ENCODE results near the gene IFT122.
"Not testable (repeated sequence)": the region's sequence is repeated elsewhere in the genome, so short reads cannot be mapped to it uniquely, and the experiment has no call there.

Gene IFT122

DNA sequence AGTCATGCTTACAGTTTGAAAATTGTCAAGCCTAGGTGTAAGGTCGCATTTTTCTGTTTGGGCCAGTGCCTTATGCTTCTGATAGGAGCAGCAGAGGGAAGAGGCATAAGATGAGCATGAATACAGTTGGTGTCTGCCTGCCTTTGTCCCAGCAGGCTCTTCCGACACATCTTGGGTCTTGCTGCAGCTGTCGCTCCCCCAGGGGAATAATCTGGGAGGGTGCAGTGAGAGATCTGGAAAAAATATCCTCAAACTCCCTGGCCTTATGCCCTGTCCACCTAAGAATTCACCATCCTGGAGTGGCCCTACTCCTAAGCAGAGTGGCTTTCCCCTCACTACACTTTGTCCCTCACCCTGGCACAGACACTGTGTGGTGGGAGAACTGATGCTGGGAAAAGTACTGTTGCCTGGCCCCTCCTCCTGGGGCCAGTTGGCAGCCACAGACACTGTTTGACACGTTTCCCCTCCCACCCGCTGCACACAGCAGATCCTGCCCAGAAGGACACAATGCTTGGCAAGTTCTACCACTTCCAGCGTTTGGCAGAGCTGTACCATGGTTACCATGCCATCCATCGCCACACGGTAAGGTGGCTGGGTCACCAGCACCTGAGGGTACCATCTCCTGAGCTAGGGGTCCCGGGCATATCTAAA lies 67.3 kb downstream of the IFT122 start:
- Histone ChIP-seq H3K27me3 (replicated peaks) (no peaks in the 10 kb centered on the region), H3K36me3 (replicated peaks) (no peaks in the 10 kb centered on the region)

DNA sequence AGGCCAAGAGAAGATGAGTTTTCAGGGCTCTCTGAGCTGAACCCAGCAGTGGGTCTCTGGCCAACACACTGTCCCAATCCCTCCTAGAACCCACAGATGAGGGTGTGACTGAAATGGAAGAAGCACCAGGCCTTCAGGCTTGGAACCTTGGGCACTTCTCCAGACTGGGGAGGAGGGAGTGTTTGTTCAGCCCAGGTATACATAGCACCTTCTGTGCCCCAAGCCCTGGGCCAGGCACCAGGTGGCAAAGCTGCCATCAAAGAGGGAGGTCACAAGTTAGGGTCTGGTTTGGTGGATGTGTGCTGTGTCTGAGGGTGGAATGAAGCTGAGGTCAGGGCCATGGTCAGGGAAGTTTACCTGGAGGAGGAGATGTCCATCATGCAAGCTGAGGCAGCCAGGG lies 72.6 kb downstream of the IFT122 start:
- no peaks in the 10 kb centered on the region for H3K36me3 ChIP-seq (replicated peaks)
- TF ChIP-seq, protein P1, sequence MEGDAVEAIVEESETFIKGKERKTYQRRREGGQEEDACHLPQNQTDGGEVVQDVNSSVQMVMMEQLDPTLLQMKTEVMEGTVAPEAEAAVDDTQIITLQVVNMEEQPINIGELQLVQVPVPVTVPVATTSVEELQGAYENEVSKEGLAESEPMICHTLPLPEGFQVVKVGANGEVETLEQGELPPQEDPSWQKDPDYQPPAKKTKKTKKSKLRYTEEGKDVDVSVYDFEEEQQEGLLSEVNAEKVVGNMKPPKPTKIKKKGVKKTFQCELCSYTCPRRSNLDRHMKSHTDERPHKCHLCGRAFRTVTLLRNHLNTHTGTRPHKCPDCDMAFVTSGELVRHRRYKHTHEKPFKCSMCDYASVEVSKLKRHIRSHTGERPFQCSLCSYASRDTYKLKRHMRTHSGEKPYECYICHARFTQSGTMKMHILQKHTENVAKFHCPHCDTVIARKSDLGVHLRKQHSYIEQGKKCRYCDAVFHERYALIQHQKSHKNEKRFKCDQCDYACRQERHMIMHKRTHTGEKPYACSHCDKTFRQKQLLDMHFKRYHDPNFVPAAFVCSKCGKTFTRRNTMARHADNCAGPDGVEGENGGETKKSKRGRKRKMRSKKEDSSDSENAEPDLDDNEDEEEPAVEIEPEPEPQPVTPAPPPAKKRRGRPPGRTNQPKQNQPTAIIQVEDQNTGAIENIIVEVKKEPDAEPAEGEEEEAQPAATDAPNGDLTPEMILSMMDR (IDR thresholded peaks at IDR 0.05; ENCODE audit: low read depth, low read length, missing control alignments): no peak
- in situ Hi-C loops (cut with HindIII; ENCODE audit: low pct_ligation_motif_present, low sequenced_read_pairs): no loop called here
- no peak overlapping the region for H3K4me3 ChIP-seq (ENCODE audit: low read depth, low read length)
- no peaks in the 10 kb centered on the region for H3K27me3 ChIP-seq (replicated peaks)
- no peak overlapping the region for H3K27ac ChIP-seq
- no peak for DNase-seq

More for the DNA sequence above, 67.3 kb downstream of the IFT122 start:
- H3K27ac ChIP-seq: no peak overlapping the region
- no peak for DNase-seq
- TF ChIP-seq, protein P1 (IDR thresholded peaks at IDR 0.05; ENCODE audit: low read depth, low read length, missing control alignments): no peak
- H3K4me3 ChIP-seq (ENCODE audit: low read depth, low read length): no peak overlapping the region
- in situ Hi-C loops (cut with HindIII; ENCODE audit: low pct_ligation_motif_present, low sequenced_read_pairs): no loop called here

DNA sequence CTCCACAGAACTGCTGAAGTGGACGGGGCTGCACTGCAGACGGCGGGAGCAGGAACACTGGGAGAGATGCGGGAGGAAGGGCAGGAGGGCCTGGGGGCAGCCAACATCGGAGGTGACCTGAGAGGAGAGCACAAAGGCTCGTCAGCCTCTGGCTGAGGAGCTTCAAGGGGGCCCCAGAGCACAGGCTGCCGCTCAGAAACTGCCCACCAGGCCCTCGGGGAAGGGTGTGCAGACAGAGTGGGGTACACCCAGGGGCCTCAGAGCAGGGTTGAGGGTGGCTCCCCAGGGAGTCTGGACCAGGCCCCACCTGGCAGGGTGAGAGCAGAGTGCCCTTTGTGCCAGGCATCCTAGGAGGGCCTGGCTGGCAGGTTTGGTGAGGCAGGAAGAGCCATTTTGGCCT lies 73.7 kb downstream of the IFT122 start:
- H3K4me3 ChIP-seq (ENCODE audit: low read depth, low read length): no peak overlapping the region
- TF ChIP-seq, protein P1 (IDR thresholded peaks at IDR 0.05; ENCODE audit: low read depth, low read length, missing control alignments): no peak
- no peak overlapping the region for H3K27ac ChIP-seq
- no peaks in the 10 kb centered on the region for H3K27me3 ChIP-seq (replicated peaks)
- no peak for DNase-seq
- no peaks in the 10 kb centered on the region for H3K36me3 ChIP-seq (replicated peaks)
- in situ Hi-C loops (cut with HindIII; ENCODE audit: low pct_ligation_motif_present, low sequenced_read_pairs): no loop called here

DNA sequence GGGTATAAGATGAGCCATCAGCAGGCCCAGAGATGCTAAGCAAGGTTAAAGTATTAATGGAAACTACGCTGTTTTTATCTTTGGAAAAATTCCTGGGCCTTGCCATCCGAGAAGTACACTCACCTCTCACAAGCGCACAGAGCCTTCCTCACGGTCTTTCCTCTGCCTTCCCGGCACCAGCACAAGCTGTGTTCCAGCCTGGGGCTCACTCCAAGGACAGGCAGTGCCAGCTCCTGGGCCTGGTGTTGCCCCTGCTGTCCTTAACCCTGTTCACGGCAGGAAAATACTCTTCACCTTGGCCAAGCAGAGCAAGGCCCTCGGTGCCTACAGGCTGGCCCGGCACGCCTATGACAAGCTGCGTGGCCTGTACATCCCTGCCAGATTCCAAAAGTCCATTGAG lies 74.1 kb downstream of the IFT122 start:
- in situ Hi-C loops (cut with HindIII; ENCODE audit: low pct_ligation_motif_present, low sequenced_read_pairs): no loop called here
- H3K4me3 ChIP-seq (ENCODE audit: low read depth, low read length): no peak overlapping the region
- no peak overlapping the region for H3K27ac ChIP-seq
- no peak for DNase-seq
- H3K36me3 ChIP-seq (replicated peaks): no peaks in the 10 kb centered on the region
- TF ChIP-seq, protein P1 (IDR thresholded peaks at IDR 0.05; ENCODE audit: low read depth, low read length, missing control alignments): no peak
- no peaks in the 10 kb centered on the region for H3K27me3 ChIP-seq (replicated peaks)

DNA sequence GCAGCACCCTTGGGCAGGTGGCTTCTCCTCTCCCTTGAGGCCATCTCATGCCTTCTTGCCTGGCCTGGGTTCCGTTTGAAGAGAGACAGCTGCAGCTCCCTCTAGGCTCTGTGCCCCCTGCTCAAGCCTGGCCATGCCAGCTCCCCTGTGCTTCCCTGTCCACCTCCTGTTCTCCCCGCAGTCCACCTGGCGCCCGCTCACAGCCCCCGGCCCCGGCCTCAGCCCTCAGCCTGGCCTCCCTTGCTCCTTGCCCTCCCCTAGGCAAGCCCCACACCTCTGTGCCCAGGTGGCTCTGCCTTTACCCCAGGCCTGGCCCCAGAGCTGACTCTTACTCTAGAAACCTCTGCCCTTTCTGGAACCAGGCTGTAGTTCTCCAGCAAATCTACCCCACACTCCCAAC lies 74.5 kb downstream of the IFT122 start:
- H3K4me3 ChIP-seq (ENCODE audit: low read depth, low read length): no peak overlapping the region
- no peaks in the 10 kb centered on the region for H3K27me3 ChIP-seq (replicated peaks)
- in situ Hi-C loops (cut with HindIII; ENCODE audit: low pct_ligation_motif_present, low sequenced_read_pairs): no loop called here
- no peak for DNase-seq
- H3K27ac ChIP-seq: no peak overlapping the region
- H3K36me3 ChIP-seq (replicated peaks): no peaks in the 10 kb centered on the region
- TF ChIP-seq, protein P1 (IDR thresholded peaks at IDR 0.05; ENCODE audit: low read depth, low read length, missing control alignments): no peak

DNA sequence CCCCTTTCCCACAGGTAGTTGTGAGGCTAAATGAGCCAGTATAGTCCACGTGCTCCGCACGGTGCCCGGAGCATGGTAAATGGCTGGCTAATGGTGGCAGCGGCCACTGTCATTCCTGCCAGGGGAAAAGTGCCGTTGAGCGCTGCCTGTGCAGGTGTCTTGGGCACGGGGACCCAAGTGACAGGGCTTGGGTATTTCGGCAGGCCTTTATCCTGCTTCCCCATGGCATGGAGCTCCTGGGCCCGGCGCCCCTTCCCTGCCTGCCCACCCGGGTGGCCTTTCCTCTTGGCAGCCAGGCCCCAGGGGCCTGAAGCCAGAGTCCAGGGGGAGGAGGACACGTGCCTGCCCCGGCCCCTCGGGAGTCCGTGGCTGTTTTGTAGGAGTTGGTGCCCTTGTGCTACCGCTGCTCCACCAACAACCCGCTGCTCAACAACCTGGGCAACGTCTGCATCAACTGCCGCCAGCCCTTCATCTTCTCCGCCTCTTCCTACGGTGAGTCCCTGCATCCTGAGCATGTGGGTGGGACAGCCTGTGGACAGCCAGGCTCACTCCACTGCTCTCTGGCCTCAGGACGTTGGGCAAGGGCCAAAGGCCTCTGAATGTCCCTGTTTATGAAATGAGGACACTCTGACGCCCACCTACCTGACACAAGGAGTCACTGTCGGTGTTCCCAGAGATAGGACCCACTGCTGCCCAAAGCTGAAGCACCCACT lies 75.2 kb downstream of the IFT122 start:
- H3K36me3 ChIP-seq (replicated peaks); H3K4me3 ChIP-seq (ENCODE audit: low read depth, low read length); H3K27ac ChIP-seq; H3K27me3 ChIP-seq (replicated peaks); in situ Hi-C loops (cut with HindIII; ENCODE audit: low pct_ligation_motif_present, low sequenced_read_pairs); DNase-seq: not testable (repeated sequence)

DNA sequence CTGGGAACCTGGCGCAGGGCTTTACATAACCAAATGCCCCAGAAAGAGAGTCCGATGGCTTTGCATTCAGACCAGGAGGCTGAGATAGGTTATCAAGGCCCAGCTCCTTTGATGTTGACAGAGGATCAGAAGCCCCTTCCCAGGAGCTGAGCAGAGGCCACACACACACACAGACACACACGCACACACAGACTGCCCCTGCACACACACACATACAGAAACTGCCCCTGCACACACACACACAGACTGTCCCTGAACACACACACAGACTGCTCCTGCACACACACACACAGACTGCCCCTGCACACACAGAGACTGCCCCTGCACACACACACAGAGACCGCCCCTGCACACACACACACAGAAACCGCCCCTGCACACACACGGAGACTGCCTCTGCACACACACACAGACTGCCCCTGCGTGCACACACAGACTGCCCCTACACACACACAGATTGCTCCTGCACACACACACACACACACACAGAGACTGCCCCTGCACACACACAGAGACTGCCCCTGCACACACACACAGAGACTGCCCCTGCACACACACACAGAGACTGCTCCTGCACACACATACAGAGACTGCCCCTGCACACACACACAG lies 75.9 kb downstream of the IFT122 start:
- H3K27me3 ChIP-seq (replicated peaks); DNase-seq; in situ Hi-C loops (cut with HindIII; ENCODE audit: low pct_ligation_motif_present, low sequenced_read_pairs); H3K36me3 ChIP-seq (replicated peaks); H3K27ac ChIP-seq; H3K4me3 ChIP-seq (ENCODE audit: low read depth, low read length): not testable (repeated sequence)

Data from brain microvascular endothelial cell (primary cell).